GM19463 (cell line): ENCODE data around the gene SLC38A9.
"Not testable (repeated sequence)": the region's sequence is repeated elsewhere in the genome, so short reads cannot be mapped to it uniquely, and the experiment has no call there.

Source experiments
- ATAC-seq: cut with Tn5 transposase; IDR thresholded peaks from one replicate; pipeline ENCODE4 v1.9.1; 2021; ENCODE audit warnings: mild to moderate bottlenecking, moderate library complexity; ENCODE audit not compliant: unreplicated experiment

Gene SLC38A9

DNA sequence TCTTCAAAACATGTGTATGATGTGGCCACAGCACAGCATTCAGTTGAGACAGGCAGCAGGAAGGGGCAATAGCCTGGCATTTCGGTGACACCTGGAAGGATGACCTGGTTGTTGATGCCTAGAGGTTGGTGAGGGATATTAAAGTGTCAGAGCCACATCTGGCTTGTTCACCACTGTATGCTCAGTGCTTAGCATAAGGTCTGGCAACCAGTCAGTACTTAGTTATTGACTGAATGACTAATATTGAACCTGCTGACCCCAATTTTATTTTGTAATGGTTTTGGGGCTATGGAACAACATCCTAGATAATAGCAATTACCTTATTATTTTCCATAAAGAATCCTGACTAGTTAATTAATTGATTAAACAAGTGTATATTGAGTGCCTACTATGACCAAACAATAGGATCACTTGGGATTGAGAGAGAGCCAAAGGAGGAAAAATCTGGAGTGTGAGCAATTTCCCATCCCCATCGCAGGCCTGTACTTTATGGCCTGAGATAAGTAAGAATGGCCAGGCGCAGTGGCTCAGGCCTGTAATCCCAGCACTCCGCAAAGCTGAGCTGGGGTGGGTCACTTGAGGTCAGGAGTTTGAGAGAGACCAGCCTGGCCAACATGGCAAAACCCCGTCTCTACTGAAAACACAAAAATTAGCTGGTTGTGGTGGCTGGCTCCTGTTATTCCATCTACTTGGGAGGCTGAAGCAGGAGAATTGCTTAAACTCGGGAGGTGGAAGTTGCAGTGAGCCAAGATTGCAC is 91.9 kb downstream of the SLC38A9 start:
- no peak for ATAC-seq

DNA sequence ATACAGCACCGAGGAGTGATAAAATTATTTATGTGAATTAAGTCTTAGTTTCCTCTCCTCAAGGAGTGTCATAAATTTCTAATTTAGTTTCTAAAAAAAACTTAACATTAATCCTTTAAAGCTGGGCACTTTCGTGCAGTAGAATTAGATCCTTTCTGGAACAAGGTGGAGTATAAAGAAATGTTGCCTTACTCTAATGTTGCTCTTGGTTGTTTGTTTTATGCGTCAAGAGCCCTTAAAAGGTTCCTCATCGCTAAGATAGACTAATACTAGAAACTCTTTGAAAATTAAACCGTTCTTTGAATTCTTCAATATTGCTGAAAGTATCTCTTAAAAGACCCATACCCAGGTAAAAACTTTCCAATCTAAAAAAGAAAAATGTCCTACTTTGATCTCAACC is 93.8 kb downstream of the SLC38A9 start:
- no peak for ATAC-seq

DNA sequence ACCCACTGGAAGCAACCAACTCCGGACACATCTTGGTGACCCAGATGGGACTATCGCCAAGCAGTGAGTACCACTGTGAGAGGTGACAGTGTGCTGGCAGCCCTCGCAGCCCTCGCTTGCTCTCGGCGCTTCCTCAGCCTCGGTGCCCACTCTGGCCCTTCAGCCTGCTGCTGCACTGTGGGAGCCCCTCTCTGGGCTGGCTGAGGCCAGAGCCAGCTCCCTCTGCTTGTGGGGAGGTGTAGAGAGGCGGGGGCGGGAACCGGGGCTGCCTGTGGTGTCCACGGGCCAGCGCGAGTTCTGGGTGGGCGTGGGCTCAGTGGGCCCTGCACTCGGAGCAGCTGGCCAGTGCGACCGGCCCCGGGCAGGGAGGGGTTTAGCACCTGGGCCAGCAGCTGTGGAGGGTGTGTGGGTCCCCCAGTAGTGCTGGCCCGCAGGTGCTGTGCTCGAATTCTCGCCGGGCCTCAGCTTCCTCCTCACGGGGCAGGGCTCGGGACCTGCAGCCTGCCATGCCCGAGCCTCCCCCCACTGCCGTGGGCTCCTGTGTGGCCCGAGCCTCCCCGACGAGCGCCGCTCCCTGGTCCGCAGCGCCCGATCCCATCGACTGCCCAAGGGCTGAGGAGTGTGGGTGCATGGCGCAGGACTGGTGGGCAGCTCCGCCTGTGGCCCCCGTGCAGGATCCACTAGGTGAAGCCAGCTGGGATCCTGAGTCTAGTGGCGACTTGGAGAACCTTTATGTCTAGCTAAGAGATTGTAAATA is 98.8 kb downstream of the SLC38A9 start:
- no peak for ATAC-seq

DNA sequence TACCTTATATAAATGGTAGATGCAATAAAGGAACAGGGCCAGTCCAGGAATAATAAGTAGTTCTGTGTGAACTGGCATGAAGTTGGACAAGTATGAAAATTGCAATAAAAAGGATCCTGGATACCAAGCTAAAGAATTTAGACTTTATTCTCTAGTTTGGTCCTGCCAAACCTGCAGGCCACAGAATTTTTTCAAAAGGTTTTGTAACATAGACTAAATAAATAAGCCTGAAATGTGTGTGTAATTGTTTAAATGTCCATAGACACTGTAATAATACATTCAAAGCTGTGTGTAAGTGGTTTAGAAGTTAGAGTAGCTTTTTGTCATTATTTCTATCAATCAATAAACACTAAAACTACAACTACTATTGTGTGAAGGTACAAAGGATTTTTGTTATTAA is 101.6 kb downstream of the SLC38A9 start:
- ATAC-seq, result no peak

DNA sequence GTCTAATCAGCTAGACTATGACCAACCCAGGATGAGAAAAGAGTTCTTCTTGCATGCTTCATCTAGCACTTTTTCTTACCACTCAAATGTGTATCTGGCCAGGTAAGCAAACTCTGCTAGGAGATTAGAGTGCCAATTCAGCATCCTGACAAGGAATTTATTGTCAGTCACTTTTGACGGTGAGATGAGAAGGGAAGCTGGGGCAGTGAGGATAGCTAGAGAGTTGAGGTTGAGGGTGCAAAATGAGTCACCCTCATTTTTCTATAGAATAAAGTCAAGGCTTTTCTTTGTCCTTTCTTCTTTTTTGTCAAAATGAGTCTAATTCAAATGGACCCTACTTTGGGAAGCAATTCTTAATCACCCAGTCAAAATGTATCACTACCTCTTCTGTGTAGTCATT is 102.7 kb downstream of the SLC38A9 start:
- ATAC-seq, result no peak

DNA sequence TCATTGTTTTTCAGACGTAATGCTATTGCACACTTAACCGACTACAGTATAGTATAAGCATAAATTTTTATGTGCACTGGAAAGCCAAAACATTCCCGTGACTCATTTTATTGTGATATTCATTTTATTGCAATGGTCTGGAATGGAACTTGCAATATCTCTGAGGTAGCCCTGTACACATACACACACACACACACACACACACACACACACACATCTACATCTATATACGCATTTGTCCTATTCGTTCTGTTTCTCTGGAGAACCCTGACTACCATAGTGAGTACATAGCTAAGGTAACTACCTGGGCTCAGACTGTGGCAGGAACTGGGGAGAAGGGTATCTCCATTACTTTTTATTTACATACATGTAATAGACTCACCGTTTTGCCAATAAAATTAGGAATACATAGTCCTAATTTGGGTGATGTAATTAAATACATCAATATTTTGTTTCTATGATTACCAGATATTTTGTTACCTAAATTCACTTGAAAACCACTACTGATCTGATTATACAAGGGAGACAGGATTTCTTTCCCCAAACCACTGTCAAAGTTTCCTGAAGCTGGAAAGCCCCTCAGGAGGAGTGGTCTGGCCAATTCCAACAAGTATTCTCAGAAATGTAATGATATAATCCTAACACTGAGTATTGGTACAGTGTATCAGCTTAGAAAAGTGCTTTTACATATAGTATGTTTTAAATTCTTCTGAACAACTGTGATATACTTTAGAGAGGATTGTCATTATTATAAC is 103.4 kb downstream of the SLC38A9 start:
- no peak for ATAC-seq

DNA sequence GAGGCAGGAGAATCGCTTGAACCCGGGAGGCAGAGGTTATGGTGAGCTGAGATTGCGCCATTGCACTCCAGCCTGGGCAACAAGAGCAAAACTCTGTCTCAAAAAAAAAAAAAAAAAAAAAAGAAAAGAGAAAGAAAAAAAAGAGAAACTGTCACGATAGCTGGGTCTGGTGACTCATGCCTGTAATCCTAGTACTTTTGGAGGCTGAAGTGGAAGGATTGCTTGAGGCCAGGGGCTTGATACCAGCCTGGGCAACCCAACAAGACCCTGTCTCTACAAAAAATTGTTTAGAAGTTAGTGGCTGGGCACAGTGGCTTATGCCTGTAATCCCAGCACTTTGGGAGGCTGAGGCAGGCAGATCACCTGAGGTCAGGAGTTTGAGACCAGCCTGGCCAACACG is 104.8 kb downstream of the SLC38A9 start:
- not testable (repeated sequence) for ATAC-seq

DNA sequence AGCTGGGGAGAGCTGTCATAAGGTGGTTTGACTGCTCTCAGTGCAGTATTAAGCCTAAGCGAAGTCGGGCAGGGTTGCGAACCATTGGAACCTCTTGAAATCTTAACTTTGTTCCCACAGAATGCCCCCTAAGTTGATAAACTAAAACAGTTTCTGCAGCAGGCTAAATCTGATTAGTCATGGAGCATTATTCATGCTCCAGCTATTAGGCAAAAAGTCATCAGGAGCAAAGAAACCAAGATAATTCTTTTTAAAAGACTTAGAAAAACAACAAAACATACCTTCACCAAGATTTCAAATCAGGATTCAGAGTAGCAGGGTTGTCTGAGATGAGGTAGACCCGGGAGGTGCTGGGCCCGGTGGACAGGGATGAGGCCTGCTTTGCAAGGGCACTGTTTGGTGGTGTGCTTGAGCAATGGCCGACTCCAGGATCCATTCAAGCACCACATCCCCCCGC is 107.5 kb downstream of the SLC38A9 start:
- ATAC-seq, result no peak

DNA sequence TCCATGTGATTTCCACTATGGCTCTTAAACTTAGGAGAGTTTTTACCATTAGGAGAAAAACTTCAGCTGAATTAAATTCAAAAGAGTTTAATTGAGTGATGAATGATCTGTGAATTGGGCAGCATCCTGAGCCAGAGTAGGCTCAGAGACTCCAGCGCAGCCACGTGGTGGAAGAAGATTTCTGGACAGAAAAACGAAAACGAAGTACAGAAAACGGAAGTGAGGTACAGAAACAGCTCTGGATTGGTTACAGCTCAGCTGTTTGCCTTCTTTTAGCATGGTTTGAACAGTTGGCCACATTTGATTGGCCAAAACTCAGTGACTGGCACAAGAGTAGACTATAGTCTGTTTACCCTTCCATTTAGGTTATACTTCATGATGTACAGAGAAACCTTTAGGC is 108.2 kb downstream of the SLC38A9 start:
- no peak for ATAC-seq

DNA sequence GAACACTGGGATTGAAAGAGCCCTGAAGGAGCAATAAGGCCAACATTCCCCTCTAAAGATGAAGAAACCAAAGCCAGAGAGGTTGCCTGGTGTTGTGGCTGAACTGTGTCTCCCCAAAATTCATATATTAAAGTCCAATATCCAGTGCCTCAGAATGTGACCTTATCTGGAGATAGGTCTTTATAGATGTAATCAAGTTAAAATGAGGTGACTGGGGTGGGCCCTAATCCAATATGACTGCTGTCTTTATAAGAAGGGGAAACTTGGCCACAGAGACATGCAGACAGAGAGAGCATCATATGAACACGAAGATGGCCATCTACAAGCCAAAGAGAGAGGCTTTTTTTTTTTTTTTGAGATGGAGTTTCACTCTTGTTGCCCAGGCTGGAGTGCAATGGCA is 110.5 kb downstream of the SLC38A9 start:
- no peak for ATAC-seq

DNA sequence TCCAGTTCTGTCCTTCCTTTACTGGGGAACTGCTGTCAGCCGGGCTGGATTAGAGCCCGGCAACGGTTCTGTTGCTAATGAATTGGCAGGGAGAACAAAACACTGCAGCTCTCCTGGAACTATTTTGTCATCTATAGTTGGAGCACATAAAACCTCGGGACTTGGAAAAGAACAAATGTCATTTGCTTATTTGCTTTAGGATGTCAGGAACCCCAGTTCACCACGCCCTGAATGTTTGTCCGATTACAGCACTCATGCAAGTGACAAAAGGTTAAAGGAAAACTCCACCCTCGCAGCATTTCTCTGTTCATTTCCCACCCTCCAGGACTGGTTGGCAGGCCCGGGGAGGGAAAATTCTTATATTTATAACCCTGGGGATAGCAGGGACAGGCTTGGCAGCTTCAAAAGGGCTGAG is 110.9 kb downstream of the SLC38A9 start:
- ATAC-seq, result no peak

DNA sequence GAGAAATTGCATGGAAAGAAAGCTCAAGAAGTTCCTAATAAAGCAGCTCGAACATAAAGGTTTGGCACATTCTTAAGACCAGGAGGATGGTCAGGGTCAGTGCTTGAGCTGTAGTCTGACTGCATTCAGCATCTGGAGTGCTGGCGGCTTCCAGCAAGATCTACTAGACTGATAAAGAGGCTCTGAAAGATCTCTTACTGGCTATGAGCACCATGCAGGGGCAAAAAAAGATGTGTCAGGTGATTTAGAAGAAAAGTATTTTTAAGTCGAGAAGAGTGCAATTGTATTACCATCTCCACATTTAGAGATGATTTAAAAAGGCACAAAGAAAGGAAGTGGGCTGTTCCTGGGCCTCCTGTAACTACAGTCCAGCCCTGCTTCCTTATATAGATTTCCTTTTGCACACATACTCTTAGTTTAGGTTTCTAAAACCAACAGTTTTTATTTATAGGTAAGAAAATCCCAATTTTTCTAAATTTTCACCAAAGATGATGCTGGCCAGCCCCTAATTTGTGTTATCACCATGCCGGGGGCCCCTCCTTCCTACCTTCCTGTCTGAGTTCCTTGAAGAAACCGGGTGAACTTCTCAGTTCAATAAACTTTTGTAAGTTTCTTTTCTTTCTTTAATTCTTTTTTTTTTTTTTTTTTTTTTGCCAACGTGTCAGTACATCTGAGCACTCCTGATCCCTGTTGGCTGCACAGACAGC is 111.5 kb downstream of the SLC38A9 start:
- ATAC-seq, result no peak

DNA sequence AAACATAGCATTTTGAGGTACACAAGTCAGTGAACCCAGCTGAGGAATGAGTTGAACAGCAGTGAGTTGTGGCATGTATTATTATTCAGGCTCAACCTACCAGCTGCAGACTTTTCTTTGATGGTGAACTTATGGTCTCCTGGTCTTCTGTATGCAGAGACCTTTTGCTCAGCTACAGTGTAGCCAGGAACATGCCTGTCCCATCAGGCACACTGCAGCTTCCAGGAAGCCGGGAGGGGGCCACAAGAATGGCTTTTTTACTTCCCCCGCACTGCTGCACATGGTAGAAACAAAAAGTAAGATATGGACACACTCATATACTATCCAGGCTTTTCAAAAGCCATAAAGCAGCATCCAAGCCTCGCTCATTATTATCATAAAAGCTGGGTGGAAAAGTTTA is 112.0 kb downstream of the SLC38A9 start:
- ATAC-seq, result no peak

DNA sequence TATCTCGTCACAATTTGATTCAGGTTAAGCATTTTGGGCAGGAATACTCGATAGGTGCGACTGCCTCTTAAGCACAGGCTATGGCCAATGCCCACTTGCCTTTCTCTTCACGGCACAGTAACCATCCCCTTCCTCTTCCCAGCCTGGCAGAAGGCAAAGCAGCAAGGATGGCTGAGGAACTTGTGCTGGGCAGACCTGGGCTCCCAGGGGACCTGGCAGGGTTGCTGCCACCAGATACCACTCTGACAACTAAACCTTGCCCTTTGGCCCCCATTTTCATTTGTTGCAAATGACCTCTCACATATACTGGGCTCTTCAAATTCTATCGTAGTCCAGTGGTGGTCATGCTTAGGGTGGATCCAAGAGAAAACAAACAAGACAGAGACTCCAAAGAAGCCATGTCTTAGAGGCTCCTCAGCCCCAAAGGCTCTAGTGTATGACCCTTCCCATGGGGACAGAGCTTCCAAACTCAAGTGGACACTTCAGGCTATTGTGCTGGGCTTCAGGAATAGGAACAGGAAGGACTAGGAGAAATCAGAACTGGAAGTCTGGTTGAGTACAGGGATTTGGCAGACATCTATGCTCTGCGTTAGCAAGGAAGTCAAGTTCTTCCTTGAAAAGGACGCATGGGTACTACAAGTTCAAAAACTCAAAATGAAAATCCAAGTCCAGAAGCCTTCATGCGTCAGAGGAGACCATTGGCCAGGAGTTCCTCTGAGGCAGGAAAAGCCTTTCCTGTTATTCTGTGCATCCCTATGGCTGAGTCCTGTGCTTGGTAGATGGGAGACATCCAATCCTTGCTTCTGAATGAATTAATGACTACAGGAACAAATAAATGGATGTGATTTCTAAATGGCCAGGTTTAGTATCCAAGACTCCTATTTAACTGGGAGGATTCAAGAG is 112.7 kb downstream of the SLC38A9 start:
- no peak for ATAC-seq

DNA sequence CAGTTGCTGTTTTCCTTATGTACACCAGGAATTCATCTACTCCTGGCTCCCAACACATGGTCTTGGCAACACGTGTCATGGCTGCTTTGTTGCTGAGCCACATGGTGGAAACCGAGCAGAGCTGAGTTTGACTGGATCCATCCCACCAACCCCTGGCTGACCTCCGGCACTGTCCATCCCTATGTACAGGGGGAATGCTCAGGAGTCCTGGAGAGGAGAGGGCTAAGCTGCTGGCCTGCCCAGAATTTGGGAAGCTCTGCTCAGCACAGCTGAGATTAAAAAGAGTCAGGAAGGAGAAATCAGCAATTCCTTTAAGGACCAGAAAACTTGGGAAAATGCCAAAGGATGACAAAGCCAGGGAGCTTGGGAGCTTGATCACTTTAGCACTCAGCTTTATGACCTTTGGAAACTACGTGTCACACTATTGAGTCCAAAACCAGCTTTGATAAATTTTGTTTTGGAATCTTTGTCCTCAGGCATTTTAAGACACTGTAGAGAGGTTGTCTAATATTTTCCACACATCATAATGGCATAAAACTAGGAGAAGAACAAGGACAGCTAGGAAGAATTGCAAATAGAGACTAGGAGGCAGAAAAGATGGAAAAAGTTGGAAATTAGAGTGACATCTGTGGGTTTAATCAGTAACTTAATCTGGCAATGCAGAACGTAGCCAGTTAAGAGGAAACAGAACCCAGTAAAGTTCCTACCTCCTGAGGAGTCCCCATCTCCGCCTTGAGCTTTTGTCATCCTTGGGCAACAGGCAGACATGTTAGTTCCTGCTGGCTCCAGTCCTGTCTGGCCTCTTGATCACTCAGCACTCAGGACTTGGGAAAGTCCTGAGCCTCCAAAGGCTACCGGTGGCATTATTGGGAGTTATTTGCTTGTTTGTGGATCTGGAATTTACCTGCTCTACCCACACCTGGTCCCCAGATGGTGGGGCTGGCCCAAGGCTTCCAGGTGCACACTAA is 114.8 kb downstream of the SLC38A9 start:
- ATAC-seq, result no peak

DNA sequence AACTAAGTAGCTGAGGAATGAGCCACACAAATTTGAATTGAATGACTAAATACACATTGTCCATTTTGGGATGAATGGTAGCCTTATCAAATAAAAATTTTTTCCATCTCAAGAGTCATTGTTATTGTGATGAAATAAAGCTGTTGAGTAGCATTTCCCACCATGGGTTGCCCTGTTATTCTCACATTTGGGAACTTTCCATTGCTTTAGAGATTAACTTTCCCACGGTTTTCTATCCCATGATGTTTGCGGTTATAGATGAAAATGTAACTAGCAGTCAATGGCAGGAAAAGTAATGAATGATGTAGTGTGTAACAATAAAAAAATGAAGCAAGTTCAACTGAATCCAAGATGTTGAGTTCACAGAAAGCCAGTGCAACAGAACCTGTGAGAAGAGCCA is 117.5 kb downstream of the SLC38A9 start:
- no peak for ATAC-seq

DNA sequence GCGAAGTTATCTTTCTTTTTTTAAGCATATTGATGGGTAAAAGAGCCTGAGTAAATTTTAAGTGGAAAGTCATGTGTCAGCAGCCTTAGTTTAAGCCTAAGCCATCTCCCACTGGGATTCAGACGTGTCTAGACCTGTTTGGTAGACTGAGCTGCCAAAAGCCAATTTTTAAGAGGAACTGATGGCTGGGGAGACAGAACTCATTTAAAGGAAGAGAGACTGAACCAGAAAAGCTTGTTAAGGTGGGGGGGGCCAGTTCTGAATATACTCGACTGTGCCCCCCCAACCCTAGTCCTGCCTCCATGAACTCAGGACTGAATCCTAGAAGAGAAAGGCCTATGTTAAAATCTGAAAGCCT is 119.0 kb downstream of the SLC38A9 start:
- no peak for ATAC-seq

DNA sequence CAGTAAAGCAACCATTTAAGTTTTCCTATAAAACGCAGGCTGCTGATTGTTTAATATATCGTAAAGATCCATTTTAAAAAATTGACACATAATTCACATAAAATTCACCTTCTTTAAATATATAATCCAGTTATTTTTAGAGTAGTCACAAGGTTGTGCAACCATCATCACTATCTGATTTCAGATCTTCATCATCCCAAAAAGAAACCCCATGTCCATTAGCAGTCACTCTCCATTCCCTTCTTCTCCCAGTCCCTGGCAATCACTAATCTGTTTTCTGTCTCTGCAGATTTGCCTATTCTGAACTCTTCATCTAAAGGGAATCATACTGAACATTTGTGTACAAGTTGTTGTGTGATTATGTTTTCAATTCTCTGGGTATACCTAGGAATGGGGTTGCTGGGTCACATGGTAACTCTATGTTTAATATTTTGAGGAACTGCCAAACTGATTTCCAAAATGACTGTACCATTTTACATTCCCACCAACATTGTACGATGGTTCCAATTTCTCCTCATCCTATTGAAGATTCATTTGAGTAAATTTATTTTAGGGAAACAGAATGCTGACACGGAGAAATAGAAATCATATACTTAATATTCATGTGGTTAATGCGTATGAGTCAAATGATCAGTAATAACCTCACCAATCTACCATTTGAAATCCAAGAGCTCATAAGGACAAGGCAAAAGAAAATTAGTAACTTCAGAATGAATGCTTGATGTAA is 119.6 kb downstream of the SLC38A9 start:
- ATAC-seq, result no peak
